Ammon's horn (tissue), 1 donor: ENCODE results near the gene TLR5.
A peak's percentile ranks its signal among the peaks of the same experiment; 100 is the strongest.
"Not testable (repeated sequence)": the region's sequence is repeated elsewhere in the genome, so short reads cannot be mapped to it uniquely, and the experiment has no call there.

Experiments used
- DNase-seq: peaks from one replicate; pipeline ENCODE4 v3.0.0-alpha.2; 2016; ENCODE audit warnings: low spot score

The TLR5 gene

GRCh38 chr1:223142795-223143536, at the start of gene TLR5:
TLR5 (minus strand) TSS chr1:223143248; CDS start chr1:223113031, 30,217 bp downstream.
- DNase-seq, result peak; percentile 80

GRCh38 chr1:223189903-223190724, 47.1 kb upstream of the TLR5 start:
- DNase-seq, result no peak

- no peak for DNase-seq
These were observed 46.5 kb upstream of the TLR5 start for GRCh38 chr1:223189525-223189902.

- no peak for DNase-seq
These were observed 45.7 kb upstream of the TLR5 start for GRCh38 chr1:223188618-223189356.

- no peak for DNase-seq
These were observed 43.8 kb upstream of the TLR5 start for GRCh38 chr1:223186800-223187199.

GRCh38 chr1:223183268-223183862, 40.3 kb upstream of the TLR5 start:
- no peak for DNase-seq

- DNase-seq, result peak; percentile 70
These were observed 37.8 kb upstream of the TLR5 start for GRCh38 chr1:223180731-223181321.

GRCh38 chr1:223179786-223180185, 36.7 kb upstream of the TLR5 start:
- no peak for DNase-seq

- no peak for DNase-seq
These were observed 36.2 kb upstream of the TLR5 start for GRCh38 chr1:223179280-223179679.

- peak; percentile 68 for DNase-seq
These were observed 34.6 kb upstream of the TLR5 start for GRCh38 chr1:223177681-223178080.

- no peak for DNase-seq
These were observed 33.4 kb upstream of the TLR5 start for GRCh38 chr1:223176437-223176836.

- peak; percentile 51 for DNase-seq
These were observed 32.6 kb upstream of the TLR5 start for GRCh38 chr1:223175633-223176032.

GRCh38 chr1:223175032-223175431, 32.0 kb upstream of the TLR5 start:
- DNase-seq, result no peak

GRCh38 chr1:223169458-223169857, 26.4 kb upstream of the TLR5 start:
- DNase-seq, result not testable (repeated sequence)

GRCh38 chr1:223161321-223161720, 18.3 kb upstream of the TLR5 start:
- no peak for DNase-seq

GRCh38 chr1:223156343-223156742, 13.3 kb upstream of the TLR5 start:
- DNase-seq, result no peak

GRCh38 chr1:223155153-223155552, 12.1 kb upstream of the TLR5 start:
- no peak for DNase-seq

- DNase-seq, result no peak
These were observed 10.4 kb upstream of the TLR5 start for GRCh38 chr1:223153177-223154119.

- DNase-seq, result no peak
These were observed 9.4 kb upstream of the TLR5 start for GRCh38 chr1:223152399-223152798.

GRCh38 chr1:223150443-223150842, 7.4 kb upstream of the TLR5 start:
- DNase-seq, result no peak

GRCh38 chr1:223147873-223148272, 4.8 kb upstream of the TLR5 start:
- DNase-seq, result no peak
